Transverse colon (tissue), 4 donors: ENCODE measurements around the gene GPRC6A.

ENCODE experiments used
- EP300 ChIP-seq: sonication (generic); formaldehyde crosslinking; IDR thresholded peaks from one replicate; pipeline ENCODE4 v1.6.1; 2017; ENCODE audit warnings: antibody characterized with exemption, low read depth
- POLR2A ChIP-seq: fragments of 450-650 bp; IDR thresholded peaks from one replicate; pipeline ENCODE4 v1.6.1; 2016; ENCODE audit warnings: antibody characterized with exemption, mild to moderate bottlenecking, moderate library complexity
- POLR2AphosphoS5 ChIP-seq, 3 donors: sonication (generic); formaldehyde crosslinking; IDR thresholded peaks; one replicate each; pipeline ENCODE4 v1.6.1; 2016; ENCODE audit warnings: antibody characterized with exemption in 3 of 3
- TF ChIP-seq, protein P1 (sequence below), 5 experiments: fragments of 200-600 bp in 3 of 5; fragments of 450-650 bp in 2 of 5; sonication (generic) in 3 of 5; IDR thresholded peaks; 1 replicate in 2 of 5; 2 replicates in 3 of 5; pipeline ENCODE4 v1.5.1; 2016 to 2017; ENCODE audit warnings: antibody characterized with exemption in 5 of 5, inconsistent platforms in 3 of 5, mild to moderate bottlenecking in 2 of 5, moderate library complexity in 1 of 5

DNA sequence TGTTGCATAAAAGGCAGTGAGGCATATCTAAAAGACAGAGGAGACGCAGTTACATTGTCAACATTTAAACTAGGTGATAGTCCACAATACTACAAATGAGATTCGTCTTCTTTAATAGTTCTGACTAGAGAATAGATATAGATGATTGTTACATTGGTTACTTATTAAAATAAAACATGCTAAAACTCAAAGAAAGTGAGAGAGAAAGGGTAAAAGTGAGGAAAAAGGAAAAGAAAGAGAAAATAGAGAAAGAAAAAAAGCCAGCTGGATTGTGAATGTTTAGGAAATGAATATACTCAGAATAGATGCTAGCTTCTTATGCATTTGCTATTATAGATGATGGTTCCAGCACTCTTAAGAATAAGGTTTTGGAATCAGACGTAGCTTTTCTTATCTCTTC lies 35.7 kb downstream of the GPRC6A start:
- TF ChIP-seq, protein P1, sequence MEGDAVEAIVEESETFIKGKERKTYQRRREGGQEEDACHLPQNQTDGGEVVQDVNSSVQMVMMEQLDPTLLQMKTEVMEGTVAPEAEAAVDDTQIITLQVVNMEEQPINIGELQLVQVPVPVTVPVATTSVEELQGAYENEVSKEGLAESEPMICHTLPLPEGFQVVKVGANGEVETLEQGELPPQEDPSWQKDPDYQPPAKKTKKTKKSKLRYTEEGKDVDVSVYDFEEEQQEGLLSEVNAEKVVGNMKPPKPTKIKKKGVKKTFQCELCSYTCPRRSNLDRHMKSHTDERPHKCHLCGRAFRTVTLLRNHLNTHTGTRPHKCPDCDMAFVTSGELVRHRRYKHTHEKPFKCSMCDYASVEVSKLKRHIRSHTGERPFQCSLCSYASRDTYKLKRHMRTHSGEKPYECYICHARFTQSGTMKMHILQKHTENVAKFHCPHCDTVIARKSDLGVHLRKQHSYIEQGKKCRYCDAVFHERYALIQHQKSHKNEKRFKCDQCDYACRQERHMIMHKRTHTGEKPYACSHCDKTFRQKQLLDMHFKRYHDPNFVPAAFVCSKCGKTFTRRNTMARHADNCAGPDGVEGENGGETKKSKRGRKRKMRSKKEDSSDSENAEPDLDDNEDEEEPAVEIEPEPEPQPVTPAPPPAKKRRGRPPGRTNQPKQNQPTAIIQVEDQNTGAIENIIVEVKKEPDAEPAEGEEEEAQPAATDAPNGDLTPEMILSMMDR (IDR thresholded peaks at IDR 0.05) = no peak
- no peak for TF ChIP-seq POLR2AphosphoS5 (IDR thresholded peaks at IDR 0.05)
- no peak for TF ChIP-seq POLR2A
- TF ChIP-seq EP300 = no peak
